ENCODE measurements around the gene KAT5. TPM values are rescaled to one million over a fixed set of nuclear protein-coding genes. Genes with fewer than 3 reads are reported as not detected.
"Not testable (repeated sequence)": the region's sequence is repeated elsewhere in the genome, so short reads cannot be mapped to it uniquely, and the experiment has no call there.

KAT5 gene
- total and polyA plus RNA-seq, 2 of the 13 experiments (the other 11 are each of a cell fraction or from before 2014, with no cell fraction given): 35.2 to 48.3 TPM

- TF ChIP-seq, protein P1, sequence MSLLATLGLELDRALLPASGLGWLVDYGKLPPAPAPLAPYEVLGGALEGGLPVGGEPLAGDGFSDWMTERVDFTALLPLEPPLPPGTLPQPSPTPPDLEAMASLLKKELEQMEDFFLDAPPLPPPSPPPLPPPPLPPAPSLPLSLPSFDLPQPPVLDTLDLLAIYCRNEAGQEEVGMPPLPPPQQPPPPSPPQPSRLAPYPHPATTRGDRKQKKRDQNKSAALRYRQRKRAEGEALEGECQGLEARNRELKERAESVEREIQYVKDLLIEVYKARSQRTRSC (CRISPR knock-in tag; IDR thresholded peaks at IDR 0.05; ENCODE audit: low read depth): no peak
- TF ChIP-seq MTA3 (CRISPR knock-in tag; IDR thresholded peaks at IDR 0.05) (no peak), FOXP1 (IDR thresholded peaks at IDR 0.05) (no peak), FOXP1 (CRISPR knock-in tag; IDR thresholded peaks at IDR 0.05) (no peak)
Measured at GRCh38 chr11:65672982-65673381, 39.1 kb upstream of the KAT5 start (continued).

- intact Hi-C loops (cut with micrococcal nuclease; ENCODE audit: unreplicated experiment): no loop called here
- no peaks in the 10 kb centered on the region for H3K79me2 ChIP-seq (ENCODE audit: insufficient read depth, low read length)
- in situ Hi-C loops (cut with HindIII; ENCODE audit: extremely low pct_ligation_motif_present, low pct_unique_long_range_greater_than_20kb): no loop called here
Measured at GRCh38 chr11:65680192-65680743, 31.8 kb upstream of the KAT5 start.

GRCh38 chr11:65683480-65683879, 28.6 kb upstream of the KAT5 start:
- H3K9ac ChIP-seq (ENCODE audit: insufficient read depth, low read depth, low read length); H3K4me2 ChIP-seq (ENCODE audit: low read depth, low read length); intact Hi-C loops (cut with micrococcal nuclease; ENCODE audit: unreplicated experiment); in situ Hi-C loops (cut with HindIII; ENCODE audit: extremely low pct_ligation_motif_present, low pct_unique_long_range_greater_than_20kb); POLR2A ChIA-PET; FAIRE-seq; H3K27ac ChIP-seq (ENCODE audit: extremely low read length, insufficient read depth, low read length); H3K4me1 ChIP-seq (ENCODE audit: insufficient read depth, low read length); DNase-seq (ENCODE audit: low spot score); H3K9me3 ChIP-seq (ENCODE audit: low read length); H4K20me1 ChIP-seq (ENCODE audit: insufficient read depth, low read length); H3K36me3 ChIP-seq (replicated peaks in 1 of 2; ENCODE audit: control insufficient read depth in 1 of 2, insufficient read depth in 2 of 2, low read length in 2 of 2); BruUV-seq (replicated peaks); H2AFZ ChIP-seq (ENCODE audit: low read length); CTCF ChIA-PET (ENCODE audit: low intra/inter-chr PET ratio, low total read pairs); H3K79me2 ChIP-seq (ENCODE audit: insufficient read depth, low read length); ATAC-seq; H3K4me3 ChIP-seq (replicated peaks in 1 of 3; ENCODE audit: insufficient read depth in 1 of 3, low read depth in 2 of 3, low read length in 3 of 3): not testable (repeated sequence)
- H3K27me3 ChIP-seq (ENCODE audit: control insufficient read depth in 1 of 2, insufficient read depth in 2 of 2, low read length in 2 of 2): peaks cover 0 to 17% of the 10 kb centered on the region in 2 experiments; a peak in 1 of 5 replicates
- WGBS (ENCODE audit: low lambda C conversion rate): 37% methylated on average over 6 of the region's 6 CpGs

More at GRCh38 chr11:65680192-65680743, 31.8 kb upstream of the KAT5 start:
- Histone ChIP-seq H3K27ac (ENCODE audit: extremely low read length, insufficient read depth, low read length) (no peak overlapping the region), H2AFZ (ENCODE audit: low read length) (no peak overlapping the region), H3K9ac (ENCODE audit: insufficient read depth, low read depth, low read length) (no peak overlapping the region), H3K4me1 (ENCODE audit: insufficient read depth, low read length) (no peaks in the 10 kb centered on the region), H3K4me2 (ENCODE audit: low read depth, low read length) (no peak overlapping the region), H4K20me1 (ENCODE audit: insufficient read depth, low read length) (no peaks in the 10 kb centered on the region), H3K36me3 (replicated peaks in 1 of 2; ENCODE audit: control insufficient read depth in 1 of 2, insufficient read depth in 2 of 2, low read length in 2 of 2) (no peaks in the 10 kb centered on the region), H3K27me3 (ENCODE audit: control insufficient read depth in 1 of 2, insufficient read depth in 2 of 2, low read length in 2 of 2) (peaks cover 0 to 17% of the 10 kb centered on the region in 2 experiments; a peak in 1 of 5 replicates), H3K4me3 (replicated peaks in 1 of 3; ENCODE audit: insufficient read depth in 1 of 3, low read depth in 2 of 3, low read length in 3 of 3) (no peak overlapping the region), H3K9me3 (ENCODE audit: low read length) (no peaks in the 10 kb centered on the region)
- ATAC-seq (no peak), FAIRE-seq (no peak), DNase-seq (ENCODE audit: low spot score) (no peak)
- no TSS peak for BruUV-seq (replicated peaks)
- 45% methylated on average over 5 of the region's 5 CpGs for WGBS (ENCODE audit: low lambda C conversion rate)
- POLR2A ChIA-PET: interaction anchor here (1.3 kb wide), 1 partner anchor 65 kb away, joined by 4 read pairs; the partner anchor contains the start of gene PCNX3
- no peak for TF ChIP-seq PHF21A (CRISPR knock-in tag; IDR thresholded peaks at IDR 0.05)
- no peak for TF ChIP-seq AKAP8 (CRISPR knock-in tag; IDR thresholded peaks at IDR 0.05)
- no peak for TF ChIP-seq POGZ (CRISPR knock-in tag; IDR thresholded peaks at IDR 0.05)
- CTCF ChIA-PET (ENCODE audit: low intra/inter-chr PET ratio, low total read pairs): no interaction called here
